ENCODE results near the gene CDADC1.

The CDADC1 gene

DNA sequence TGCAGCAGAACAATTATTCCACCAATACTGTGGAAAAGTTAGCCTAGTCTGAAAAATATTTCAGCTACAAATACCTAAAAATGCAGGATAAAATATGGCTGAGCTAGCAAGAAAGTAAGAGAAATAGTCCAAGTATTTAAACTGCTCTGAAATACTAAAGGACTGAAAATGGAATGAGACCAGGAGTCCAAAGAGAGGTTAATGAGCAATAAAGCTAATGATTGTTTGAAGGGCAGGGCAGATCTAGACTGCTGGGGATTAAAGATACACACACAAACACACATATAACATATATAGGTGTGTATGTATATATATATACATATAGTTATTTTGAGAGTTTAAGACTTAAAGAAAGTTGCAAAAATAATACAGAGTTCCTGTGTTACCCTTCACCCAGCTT, 2.6 kb upstream of the CDADC1 start:
- no peak for DNase-seq (ENCODE audit: insufficient read length)
- no peak for TF ChIP-seq POLR2AphosphoS5 (IDR thresholded peaks at IDR 0.05; ENCODE audit: low read depth, low read length)
- no peak for TF ChIP-seq POLR2A (IDR thresholded peaks at IDR 0.05; ENCODE audit: low read depth, low read length)
- TF ChIP-seq TAF1 (IDR thresholded peaks at IDR 0.05; ENCODE audit: borderline replicate concordance, low read depth, low read length): no peak
- FAIRE-seq: no peak

DNA sequence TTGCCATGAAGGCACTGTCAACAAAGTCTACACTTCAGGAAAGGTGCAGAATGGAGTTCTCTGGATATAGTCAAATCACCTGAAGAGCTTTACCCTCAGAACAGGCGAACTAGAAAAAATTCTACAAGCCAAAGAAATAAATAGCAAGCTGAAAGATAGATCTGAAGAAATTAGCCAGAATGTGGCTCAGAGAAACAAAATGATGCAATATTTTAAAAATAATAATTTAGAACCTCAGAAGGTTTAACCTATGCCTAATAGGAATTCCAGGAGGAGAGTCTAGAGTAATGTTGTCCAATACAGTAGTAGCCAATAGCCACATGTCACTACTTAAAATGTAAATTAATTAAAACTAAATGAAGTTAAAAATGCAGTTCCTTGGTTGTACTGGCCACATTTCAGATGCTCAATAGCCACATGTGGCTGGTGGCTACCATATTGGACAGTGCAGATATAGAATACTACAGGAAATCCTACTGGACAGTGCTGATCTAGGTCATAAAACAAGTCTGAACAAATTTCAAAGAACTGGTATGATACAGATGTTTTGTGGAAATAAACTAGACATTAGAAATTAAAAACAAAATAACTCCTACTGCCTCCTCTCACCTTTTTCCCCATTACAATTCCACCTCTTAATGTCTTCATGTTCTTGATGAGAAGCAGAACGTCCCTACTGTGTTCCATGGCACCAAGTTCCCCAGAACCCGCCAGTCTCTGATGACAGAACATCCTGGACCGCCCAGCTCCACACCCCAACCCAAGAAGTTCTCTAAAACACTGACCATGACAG, 679 bp upstream of the CDADC1 start:
- DNase-seq (ENCODE audit: insufficient read length) (no peak), FAIRE-seq (no peak)
- TF ChIP-seq TAF1 (IDR thresholded peaks at IDR 0.05; ENCODE audit: borderline replicate concordance, low read depth, low read length) (no peak), POLR2AphosphoS5 (IDR thresholded peaks at IDR 0.05; ENCODE audit: low read depth, low read length) (no peak), POLR2A (IDR thresholded peaks at IDR 0.05; ENCODE audit: low read depth, low read length) (no peak)

DNA sequence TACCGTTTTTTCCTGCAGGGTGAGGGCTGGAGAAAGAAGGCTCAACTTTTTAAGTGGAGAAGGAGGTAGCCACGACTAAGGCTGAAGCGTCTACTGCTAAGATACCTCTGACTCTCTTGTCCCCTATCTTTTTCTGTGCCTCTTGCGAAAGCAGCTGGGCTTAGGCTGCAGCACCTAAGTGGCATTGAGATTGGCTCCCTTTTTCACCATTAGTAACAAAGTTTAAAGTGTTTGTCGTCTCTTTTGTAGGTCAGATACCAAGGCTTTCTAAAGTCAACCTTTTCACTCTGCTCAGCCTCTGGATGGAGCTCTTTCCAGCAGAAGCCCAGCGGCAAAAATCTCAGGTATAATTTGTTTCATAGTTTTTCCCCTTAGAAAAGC, 887 bp downstream of the CDADC1 start:
- DNase-seq (ENCODE audit: insufficient read length) (no peak), FAIRE-seq (no peak)

DNA sequence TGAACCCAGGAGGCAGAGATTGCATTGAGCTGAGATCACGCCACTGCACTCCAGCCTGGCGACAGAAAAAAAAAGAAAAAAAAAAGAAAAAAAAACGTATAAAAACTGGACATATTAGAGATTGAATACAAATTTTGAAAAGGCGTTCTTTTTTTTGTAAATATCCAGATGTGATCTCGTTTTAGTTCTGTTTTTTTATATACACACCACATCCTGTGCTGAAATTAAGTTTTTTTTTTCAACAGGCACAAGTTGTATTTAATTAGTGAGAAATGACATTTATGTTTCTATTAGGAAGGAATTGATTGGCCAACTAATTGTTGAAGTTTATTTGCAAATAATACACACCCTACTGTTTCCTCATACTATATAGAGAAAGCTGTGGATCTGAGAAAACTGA, 3.6 kb downstream of the CDADC1 start:
- no peak for TF ChIP-seq TAF1 (IDR thresholded peaks at IDR 0.05; ENCODE audit: borderline replicate concordance, low read depth, low read length)
- TF ChIP-seq POLR2AphosphoS5 (IDR thresholded peaks at IDR 0.05; ENCODE audit: low read depth, low read length): no peak
- TF ChIP-seq POLR2A (IDR thresholded peaks at IDR 0.05; ENCODE audit: low read depth, low read length): no peak
- DNase-seq (ENCODE audit: insufficient read length): no peak

More for the DNA sequence above, 887 bp downstream of the CDADC1 start:
- TF ChIP-seq POLR2A (IDR thresholded peaks at IDR 0.05; ENCODE audit: low read depth, low read length) (no peak), POLR2AphosphoS5 (IDR thresholded peaks at IDR 0.05; ENCODE audit: low read depth, low read length) (no peak), TAF1 (IDR thresholded peaks at IDR 0.05; ENCODE audit: borderline replicate concordance, low read depth, low read length) (no peak)

DNA sequence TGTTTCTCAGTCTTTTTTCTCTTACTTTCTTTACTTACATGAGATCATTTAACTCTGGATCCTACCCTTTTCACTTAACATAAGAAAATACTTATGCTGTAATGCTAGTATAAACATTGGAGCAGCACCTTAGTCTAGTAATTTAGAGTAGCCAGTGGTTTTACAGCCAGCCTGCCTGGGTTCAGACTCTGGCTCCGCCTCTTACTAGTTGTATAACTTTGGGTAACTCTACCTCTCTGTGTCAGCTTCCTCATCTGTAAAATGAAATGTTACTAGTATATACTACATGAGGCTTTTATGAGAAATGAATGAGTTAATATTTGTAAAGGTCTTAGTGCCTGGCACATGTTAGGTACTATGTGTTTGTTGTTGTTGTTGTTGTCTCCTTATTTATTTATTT, 5.6 kb downstream of the CDADC1 start:
- no peak for TF ChIP-seq POLR2AphosphoS5 (IDR thresholded peaks at IDR 0.05; ENCODE audit: low read depth, low read length)
- no peak for TF ChIP-seq POLR2A (IDR thresholded peaks at IDR 0.05; ENCODE audit: low read depth, low read length)
- TF ChIP-seq TAF1 (IDR thresholded peaks at IDR 0.05; ENCODE audit: borderline replicate concordance, low read depth, low read length): no peak
- no peak for DNase-seq (ENCODE audit: insufficient read length)
- no peak for FAIRE-seq

More for the DNA sequence above, 3.6 kb downstream of the CDADC1 start:
- FAIRE-seq: no peak

DNA sequence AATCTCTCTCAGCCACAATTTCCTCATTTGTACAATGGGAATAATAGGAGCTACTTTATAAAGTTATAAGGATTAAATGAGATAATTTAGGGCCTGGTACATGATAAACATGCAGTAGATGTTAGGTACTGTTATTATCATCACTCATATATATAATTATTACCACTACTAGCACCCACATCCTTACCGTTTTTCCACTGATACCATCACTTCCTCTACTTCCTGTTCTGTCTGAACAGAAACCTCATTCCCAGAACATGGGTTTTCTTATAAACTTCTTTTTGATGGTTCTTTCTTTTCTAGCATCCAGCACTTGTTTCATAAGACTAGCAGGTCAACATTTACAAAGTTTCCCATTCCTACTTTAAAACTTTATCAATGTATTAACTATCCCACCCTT, 6.3 kb downstream of the CDADC1 start:
- TF ChIP-seq POLR2AphosphoS5 (IDR thresholded peaks at IDR 0.05; ENCODE audit: low read depth, low read length): no peak
- TF ChIP-seq POLR2A (IDR thresholded peaks at IDR 0.05; ENCODE audit: low read depth, low read length): no peak
- TF ChIP-seq TAF1 (IDR thresholded peaks at IDR 0.05; ENCODE audit: borderline replicate concordance, low read depth, low read length): no peak
- no peak for FAIRE-seq
- no peak for DNase-seq (ENCODE audit: insufficient read length)

DNA sequence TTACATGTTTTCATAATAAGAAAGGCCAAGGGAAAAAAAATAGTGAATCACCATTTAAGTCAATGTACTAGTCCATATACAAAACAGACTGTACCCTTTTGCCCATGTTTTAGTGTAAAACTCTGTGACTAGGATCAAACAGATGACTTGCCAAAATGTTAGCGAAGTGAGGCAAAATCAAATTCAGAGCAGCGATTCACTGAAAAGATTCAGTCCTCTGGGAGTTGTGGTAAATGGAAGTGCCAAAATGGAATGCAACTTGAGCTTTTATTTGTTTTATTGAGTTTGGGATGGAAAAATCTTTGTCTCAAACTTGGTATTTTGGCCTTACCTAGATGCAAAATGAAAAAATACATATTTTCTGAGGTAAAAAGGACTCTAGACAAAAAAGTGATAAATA, 9.1 kb downstream of the CDADC1 start:
- no peak for TF ChIP-seq POLR2AphosphoS5 (IDR thresholded peaks at IDR 0.05; ENCODE audit: low read depth, low read length)
- no peak for TF ChIP-seq TAF1 (IDR thresholded peaks at IDR 0.05; ENCODE audit: borderline replicate concordance, low read depth, low read length)
- TF ChIP-seq POLR2A (IDR thresholded peaks at IDR 0.05; ENCODE audit: low read depth, low read length): no peak
- DNase-seq (ENCODE audit: insufficient read length) (no peak), FAIRE-seq (no peak)

DNA sequence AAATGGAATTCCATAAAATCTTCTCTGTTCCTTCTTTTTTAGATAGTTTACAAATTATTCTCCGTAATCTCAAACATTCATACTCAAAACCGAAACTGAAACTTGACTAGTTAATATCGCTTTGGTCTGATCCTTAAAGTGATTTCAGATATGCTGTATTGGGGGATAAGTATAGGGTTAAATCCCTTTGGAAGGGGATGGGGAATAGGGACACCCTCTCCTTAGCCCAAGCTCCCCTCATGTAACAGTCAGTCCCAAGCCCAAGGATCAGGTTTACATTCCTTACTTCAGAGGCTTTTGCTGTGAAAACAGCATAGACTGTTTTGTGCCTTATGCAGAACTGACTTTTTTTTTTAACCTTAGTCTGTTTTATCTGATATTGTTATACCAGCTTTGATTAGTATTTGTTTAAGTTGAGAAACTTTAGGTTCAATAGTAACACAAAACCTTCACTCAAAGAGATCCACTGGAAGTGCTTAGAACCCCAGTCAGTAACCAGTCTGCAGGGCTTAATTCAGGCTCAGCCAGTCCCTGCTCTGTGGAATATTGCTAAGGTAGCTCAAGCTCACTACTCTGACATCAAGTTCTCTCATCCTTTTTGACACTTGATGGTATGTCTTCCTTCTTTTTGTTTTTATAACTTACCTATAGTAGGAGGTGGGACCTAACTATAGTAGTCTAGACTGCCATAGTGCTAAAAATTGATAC, 10.5 kb downstream of the CDADC1 start:
- FAIRE-seq: peak; percentile 83
- DNase-seq (ENCODE audit: insufficient read length): no peak
- TF ChIP-seq TAF1 (IDR thresholded peaks at IDR 0.05; ENCODE audit: borderline replicate concordance, low read depth, low read length) (no peak), POLR2AphosphoS5 (IDR thresholded peaks at IDR 0.05; ENCODE audit: low read depth, low read length) (no peak), POLR2A (IDR thresholded peaks at IDR 0.05; ENCODE audit: low read depth, low read length) (no peak)

DNA sequence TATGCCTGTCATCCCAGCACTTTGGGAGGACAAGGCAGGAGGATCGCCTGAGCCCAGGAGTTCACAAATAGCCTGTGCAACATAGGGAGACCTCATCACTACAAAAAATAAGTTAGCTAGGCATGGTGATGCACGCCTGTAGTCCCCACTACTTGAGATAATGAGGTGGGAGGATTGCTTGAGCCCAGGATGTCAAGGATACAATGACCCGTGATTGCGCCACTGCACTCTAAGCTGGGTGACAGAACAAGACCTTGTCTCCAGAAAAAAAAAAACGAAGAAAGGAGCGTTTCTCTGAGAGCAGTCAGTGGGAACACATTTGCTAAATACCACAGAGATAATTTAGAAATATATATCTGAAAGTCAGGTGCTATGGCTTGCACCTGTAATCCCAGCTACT, 11.9 kb downstream of the CDADC1 start:
- TF ChIP-seq TAF1 (IDR thresholded peaks at IDR 0.05; ENCODE audit: borderline replicate concordance, low read depth, low read length) (no peak), POLR2AphosphoS5 (IDR thresholded peaks at IDR 0.05; ENCODE audit: low read depth, low read length) (no peak), POLR2A (IDR thresholded peaks at IDR 0.05; ENCODE audit: low read depth, low read length) (no peak)
- DNase-seq (ENCODE audit: insufficient read length) (no peak), FAIRE-seq (no peak)

DNA sequence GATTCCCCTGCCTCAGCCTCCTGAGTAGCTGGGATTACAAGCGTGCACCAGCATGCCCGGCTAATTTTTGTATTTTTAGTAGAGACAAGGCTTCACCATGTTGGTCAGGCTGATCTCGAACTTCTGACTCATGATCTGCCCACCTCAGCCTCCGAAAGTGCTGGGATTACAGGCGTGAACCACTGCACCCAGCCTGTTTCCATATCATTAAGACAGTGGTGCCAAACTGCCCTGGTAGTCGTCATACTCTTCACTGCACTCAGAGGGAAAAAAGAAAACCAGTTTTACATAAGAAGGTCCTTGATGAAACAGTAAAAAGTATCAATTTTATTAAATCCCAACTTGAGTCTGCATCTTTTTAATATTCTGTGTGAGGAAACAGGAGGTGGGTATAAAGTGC, 14.9 kb downstream of the CDADC1 start:
- TF ChIP-seq POLR2A (IDR thresholded peaks at IDR 0.05; ENCODE audit: low read depth, low read length) (no peak), TAF1 (IDR thresholded peaks at IDR 0.05; ENCODE audit: borderline replicate concordance, low read depth, low read length) (no peak), POLR2AphosphoS5 (IDR thresholded peaks at IDR 0.05; ENCODE audit: low read depth, low read length) (no peak)
- FAIRE-seq: no peak
- DNase-seq (ENCODE audit: insufficient read length): no peak

DNA sequence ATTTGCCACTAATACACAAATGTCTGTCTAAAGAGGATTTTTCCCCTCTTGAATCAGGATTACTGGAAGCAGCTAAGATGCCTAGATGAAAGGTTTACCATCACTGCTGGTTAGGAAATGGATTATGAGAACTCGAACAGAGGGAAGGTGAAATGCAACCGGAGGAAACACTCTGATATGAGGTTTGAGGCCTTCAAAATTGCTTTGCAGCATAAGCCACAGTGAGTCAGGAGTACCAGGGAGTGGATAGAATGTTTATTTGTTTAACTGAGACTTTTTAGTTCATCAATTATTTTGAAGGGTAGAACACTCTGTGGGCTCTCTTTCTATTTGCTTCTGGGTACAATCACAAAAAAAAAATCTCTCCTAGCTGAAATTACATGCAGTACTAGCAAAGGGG, 18.1 kb downstream of the CDADC1 start:
- TF ChIP-seq POLR2AphosphoS5 (IDR thresholded peaks at IDR 0.05; ENCODE audit: low read depth, low read length): no peak
- TF ChIP-seq POLR2A (IDR thresholded peaks at IDR 0.05; ENCODE audit: low read depth, low read length): no peak
- TF ChIP-seq TAF1 (IDR thresholded peaks at IDR 0.05; ENCODE audit: borderline replicate concordance, low read depth, low read length): no peak
- DNase-seq (ENCODE audit: insufficient read length) (no peak), FAIRE-seq (no peak)

DNA sequence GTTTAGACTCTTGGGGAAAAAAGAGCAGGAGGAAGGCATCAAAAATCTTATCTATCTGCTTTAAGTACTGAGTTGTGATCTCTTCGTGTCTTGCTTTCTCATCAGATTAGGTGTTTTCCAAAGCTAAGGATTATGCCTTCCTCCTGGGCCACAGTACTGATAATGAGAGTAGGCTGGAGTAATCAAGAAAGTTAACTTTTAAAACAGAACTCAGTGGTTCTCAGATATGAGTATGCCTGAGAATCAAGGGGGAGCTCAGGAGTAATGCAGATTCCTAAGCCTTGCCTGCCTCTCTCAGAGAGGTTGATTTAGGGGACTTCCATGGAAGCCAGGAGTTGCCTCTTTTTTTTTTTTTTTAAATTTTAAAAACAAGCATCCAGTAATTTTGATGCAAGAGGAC, 23.5 kb downstream of the CDADC1 start:
- no peak for DNase-seq (ENCODE audit: insufficient read length)
- TF ChIP-seq TAF1 (IDR thresholded peaks at IDR 0.05; ENCODE audit: borderline replicate concordance, low read depth, low read length) (no peak), POLR2A (IDR thresholded peaks at IDR 0.05; ENCODE audit: low read depth, low read length) (no peak), POLR2AphosphoS5 (IDR thresholded peaks at IDR 0.05; ENCODE audit: low read depth, low read length) (no peak)
- FAIRE-seq: no peak

All from GM12892 (cell line).